GM19438 (cell line): ENCODE results near the gene PSMC3.
"Not testable (repeated sequence)": the region's sequence is repeated elsewhere in the genome, so short reads cannot be mapped to it uniquely, and the experiment has no call there.

Source experiments
- ATAC-seq: cut with Tn5 transposase; IDR thresholded peaks from one replicate; pipeline ENCODE4 v1.9.1; 2021; ENCODE audit warnings: low read depth; ENCODE audit not compliant: unreplicated experiment

PSMC3 gene

GRCh38 chr11:47426062-47426956 is at the start of gene PSMC3:
Gene PSMC3 (minus strand): TSS chr11:47426439. CDS start chr11:47426279, 160 bp downstream.
- peak; percentile 85 for ATAC-seq

DNA sequence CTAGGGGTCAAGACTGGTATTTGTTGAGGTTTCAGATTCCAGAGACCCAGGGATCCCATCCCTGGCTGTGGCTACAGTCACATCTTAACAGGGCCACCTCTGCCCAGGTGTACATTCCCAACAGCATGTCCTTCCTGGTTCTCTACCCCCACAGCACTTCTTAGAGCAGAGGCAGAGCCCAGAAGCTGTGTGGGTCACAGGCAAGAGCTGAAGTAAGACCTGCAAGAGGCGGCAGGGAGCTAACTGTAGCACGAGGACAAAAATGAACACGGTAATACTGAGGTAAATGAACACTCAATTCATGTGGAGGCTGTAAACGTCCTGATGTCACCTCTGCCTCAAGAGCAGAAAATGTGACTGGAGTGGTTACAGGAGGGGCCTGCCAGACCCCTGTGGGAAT is 44.4 kb upstream of the PSMC3 start:
- no peak for ATAC-seq

GRCh38 chr11:47469361-47470179 is 43.3 kb upstream of the PSMC3 start:
- no peak for ATAC-seq

DNA sequence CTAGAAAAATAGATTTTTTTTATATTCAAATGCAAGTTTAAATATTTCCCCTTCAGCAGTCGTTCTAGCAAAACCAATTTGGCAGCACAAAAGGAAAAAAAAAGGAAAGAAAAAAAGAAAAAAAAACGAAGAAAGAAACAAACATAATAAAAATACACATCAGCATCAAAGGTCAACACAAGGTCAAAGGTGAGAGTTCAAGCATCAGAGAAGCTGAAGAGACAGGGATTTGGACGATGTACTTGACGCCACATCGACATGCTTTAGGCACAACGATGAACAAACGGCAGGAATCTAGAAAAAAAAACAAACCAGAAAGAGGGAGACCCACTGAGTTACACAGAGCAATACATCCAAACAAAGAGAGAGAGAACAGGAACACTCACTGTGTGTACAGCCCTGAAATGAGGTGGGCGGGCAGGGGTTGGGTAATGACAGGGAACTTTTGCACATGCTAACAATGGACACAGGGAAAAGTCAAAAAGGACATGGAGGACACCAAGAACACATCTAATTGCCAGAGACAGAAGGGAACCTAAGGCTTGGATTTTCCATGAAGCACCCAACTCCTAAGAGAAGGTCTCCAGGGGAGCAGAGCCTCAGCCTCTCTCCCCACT is 42.5 kb upstream of the PSMC3 start:
- no peak for ATAC-seq

- no peak for ATAC-seq
Observed at GRCh38 chr11:47467357-47467756, 41.1 kb upstream of the PSMC3 start.

DNA sequence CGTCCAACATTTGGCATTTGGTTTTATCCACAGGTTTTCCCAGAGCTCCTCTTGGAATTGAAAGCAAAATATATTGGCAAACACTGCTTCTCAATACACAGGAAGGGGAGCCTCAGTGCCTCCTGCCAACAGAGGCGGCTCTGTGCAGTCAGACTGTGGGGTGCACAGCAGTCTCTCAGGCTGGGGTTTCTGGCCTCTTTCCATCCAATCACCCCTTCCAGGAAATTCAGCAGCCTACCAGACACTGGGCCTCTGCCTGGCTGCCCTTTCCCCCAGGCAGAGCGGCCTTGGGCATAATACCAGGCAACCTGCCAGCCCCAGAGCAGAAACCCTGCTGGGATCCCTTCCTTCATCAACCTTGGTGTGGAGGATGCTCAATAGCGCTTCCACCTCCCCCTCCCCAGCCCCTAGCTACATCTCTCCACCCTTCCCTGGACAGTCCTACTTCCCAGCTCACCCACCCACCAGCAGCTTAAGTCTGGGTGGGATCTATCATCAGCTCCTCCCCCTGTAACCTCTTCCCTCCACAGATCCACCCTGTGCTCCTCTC is 40.5 kb upstream of the PSMC3 start:
- ATAC-seq = no peak

DNA sequence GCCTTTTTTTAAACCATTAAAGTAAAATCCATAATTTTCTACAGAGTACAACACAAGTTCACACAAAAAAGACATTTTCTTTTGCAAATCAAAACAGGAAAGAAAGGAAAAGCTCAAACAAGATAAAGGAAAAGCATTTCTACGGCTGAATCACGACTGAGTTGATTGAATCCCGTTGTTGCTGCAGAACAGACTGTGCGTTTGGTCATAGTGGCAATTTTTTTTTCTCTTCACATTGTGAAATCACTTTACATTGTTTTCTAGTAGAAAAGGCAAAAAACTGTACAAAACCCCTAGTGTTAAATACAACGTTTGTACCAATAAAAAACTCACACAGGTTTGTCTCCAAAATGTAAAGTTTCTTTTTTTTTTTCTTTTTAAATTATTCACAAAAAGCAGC is 40.0 kb upstream of the PSMC3 start:
- no peak for ATAC-seq

DNA sequence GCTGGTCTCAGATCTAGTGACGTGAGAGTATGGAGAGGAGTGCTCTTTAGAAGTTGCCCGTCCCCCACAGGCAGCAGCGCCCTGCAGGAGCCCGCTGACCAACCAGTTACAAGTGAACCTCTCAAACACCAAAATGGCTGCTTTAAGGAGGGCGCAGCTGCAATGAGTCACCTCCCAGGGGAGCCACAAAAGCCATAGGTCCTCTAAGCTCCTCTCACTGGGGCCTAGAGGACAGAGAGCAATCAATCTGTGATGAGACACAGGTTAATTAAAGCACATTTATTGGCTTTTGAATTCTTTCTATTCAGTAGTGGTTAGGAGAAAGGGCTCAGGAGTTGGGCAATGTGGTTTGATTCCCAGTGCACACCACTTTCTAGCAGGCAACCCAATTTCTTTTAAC is 38.2 kb upstream of the PSMC3 start:
- ATAC-seq = no peak

DNA sequence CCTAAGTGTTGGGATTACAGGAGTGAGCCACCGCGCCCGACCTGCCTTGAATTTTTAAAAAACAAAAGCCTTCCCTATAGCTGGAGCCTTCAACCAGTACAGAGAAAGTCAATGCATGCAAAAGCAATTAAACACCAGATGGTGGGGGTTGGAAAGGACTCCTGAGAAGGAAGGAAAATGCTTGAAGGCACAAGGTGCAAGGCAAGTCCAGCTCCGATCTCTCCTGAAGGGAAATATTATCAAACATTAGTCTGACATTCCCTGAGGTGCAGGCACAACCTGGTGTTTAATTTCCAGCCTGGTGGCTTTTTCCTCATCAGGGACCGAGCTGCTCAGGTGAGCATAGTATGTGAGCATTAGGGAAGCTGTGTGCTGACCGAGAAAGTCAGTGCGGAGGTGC is 35.6 kb upstream of the PSMC3 start:
- ATAC-seq = no peak

- no peak for ATAC-seq
Observed at GRCh38 chr11:47460571-47461235, 34.5 kb upstream of the PSMC3 start.

DNA sequence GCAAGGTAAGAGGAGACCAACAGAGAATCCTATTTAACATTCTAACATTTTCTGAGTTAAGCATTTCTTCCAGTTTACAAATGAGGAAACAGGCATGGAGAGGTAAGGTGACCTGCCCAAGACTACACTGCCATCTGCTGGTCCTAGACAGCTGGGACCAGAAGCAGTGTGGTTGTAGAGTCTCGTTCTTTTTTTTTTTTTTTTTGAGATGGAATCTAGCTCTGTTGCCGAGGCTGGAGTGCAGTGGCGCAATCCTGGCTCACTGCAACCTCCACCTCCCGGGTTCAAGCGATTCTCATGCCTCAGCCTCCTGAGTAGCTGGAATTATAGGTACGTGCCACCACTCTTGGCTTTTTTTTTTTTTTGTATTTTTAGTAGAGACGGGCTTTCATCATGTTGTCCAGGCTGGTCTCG is 28.0 kb upstream of the PSMC3 start:
- not testable (repeated sequence) for ATAC-seq

- no peak for ATAC-seq
Observed at GRCh38 chr11:47453365-47453764, 27.1 kb upstream of the PSMC3 start.

DNA sequence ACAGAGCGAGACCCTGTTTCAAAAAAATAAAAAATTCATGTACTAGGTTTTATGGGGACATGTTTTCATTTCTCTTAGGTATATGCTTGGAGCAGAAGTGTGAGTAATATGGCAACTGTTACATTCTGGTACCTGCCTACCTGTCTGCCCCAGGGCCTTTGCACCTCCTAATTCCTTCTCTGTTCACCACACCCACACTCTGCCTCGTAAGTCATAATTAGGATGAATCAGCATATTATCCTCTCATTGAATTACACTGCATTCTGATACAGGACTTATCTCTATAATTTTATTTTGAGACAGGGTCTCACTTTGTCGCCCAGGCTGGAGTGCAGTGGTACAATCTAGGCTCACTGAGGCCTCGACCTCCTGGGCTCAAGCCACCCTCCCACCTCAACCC is 25.8 kb upstream of the PSMC3 start:
- no peak for ATAC-seq

- ATAC-seq = no peak
Observed at GRCh38 chr11:47451436-47451835, 25.2 kb upstream of the PSMC3 start.

DNA sequence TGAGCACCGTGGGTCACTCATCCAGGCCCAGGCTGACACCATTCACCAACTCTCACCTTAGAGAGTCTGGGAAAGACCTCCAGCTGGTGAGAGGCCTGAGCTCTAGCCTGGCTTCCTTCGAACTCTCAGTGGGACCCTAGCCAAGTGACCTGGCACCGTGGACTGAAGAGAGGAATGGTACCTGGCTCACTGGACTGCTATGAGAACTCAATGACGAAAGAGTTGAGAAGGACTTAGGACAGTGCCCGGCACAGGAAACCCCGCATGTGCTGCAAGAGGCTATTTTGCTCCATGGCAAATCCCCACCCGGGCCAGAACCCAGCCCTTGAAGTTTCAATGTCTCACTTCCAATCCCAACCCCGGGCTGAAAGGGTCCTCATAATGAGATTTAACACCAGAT is 23.3 kb upstream of the PSMC3 start:
- no peak for ATAC-seq

DNA sequence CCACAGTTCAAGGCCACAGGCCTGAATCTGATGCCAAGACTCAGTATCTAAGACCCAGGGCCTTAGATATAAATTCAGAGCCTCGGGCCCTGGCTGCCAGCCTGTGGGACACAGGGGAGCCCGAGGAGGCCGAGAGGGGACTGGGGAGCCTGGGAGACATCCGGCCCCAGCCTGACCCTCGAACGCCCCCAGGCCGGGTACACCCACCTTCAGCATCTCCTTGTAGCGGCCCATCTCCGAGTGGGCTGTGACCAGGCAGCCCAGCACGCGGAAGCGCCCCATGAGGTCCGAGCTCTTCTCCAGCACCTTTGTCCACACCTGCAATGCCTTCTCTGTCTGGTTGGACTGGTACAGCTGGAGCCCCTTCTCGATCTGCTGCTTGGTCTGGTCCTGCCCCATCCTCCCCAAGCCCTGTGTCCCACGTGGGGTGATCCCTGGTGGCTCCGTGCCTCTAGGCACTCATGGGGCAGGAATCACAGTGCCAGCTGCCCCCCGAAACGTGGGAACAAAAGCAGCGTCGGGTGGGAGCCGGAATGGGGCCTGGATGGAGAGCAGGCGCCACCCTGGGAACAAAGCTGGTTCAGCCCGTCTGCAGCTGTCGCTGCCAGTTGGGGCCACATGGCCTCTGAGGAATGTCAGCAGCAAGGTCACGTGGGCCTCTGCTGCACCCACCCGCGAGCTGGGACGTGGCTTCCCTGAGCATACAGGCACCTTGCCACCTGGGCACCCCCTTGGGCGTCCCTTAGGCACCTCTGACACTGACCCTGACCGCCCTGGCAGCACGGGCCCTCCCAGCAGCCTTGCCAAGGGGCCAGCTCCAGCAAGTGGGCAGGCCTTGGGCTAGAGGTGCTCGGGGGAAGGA is 22.6 kb upstream of the PSMC3 start, which contains the start of gene RAPSN:
Gene RAPSN, minus strand, starts transcription at position 571 of the 862 bp plus-strand sequence. Its CDS starts 172 bp downstream, at position 399.
- no peak for ATAC-seq

DNA sequence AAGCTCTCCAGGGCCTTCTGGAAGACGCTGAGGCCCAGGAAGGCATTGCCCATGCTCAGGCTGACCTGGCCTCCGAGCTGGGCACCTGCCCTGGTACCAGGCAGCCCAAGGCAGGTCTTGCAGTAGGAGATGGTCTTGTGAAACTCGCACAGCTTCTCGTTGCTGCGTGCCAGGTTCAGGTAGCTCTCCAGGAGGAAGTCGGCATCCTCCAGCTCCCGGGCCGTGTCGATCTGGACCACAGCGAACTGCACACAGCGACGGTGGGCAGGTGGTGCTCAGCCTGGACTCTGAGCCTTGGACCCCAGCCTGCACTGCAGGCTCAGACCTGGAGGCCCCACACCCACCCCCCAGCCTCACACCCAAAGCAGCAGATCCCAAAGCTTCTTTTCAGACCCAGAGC is 21.7 kb upstream of the PSMC3 start:
- ATAC-seq = no peak

GRCh38 chr11:47446833-47447232 is 20.6 kb upstream of the PSMC3 start:
- ATAC-seq = no peak

- ATAC-seq = no peak
Observed at GRCh38 chr11:47445840-47446239, 19.6 kb upstream of the PSMC3 start.
